SU-DHL-6 (cell line): ENCODE results near the gene SDK2.

Experiments used
- H2AFZ ChIP-seq: fragments of 200-600 bp; sonication (generic); 2 replicates; pipeline ENCODE4 v1.6.1; 2014; ENCODE audit warnings: low read depth, mild to moderate bottlenecking, moderate library complexity, mixed read lengths, antibody characterized with exemption, low read length; ENCODE audit not compliant: severe bottlenecking
- H3F3A ChIP-seq: fragments of 200-600 bp; shearing (Covaris generic); 2 replicates; pipeline ENCODE4 v1.6.0; 2016; ENCODE audit warnings: antibody characterized with exemption, mild to moderate bottlenecking; ENCODE audit not compliant: insufficient read depth
- H3K27ac ChIP-seq: fragments of 200-600 bp; sonication (generic); 2 replicates; pipeline ENCODE4 v1.5.1; 2016; ENCODE audit warnings: low read depth, mild to moderate bottlenecking, low read length, moderate library complexity, mixed read lengths
- H3K27me3 ChIP-seq: fragments of 200-600 bp; sonication (generic), shearing (Covaris generic); 2 replicates; pipeline ENCODE4 v1.6.0; 2014; ENCODE audit warnings: mild to moderate bottlenecking, low read length
- H3K36me3 ChIP-seq: fragments of 200-600 bp; sonication (generic); 2 replicates; pipeline ENCODE4 v1.6.1; 2014; ENCODE audit warnings: mild to moderate bottlenecking, low read length, mixed read lengths
- H3K4me2 ChIP-seq: fragments of 300-600, 200-600 bp; shearing (Covaris generic), sonication (generic); 2 replicates; pipeline ENCODE4 v1.6.0; 2014; ENCODE audit warnings: low read length, low read depth, mild to moderate bottlenecking; ENCODE audit not compliant: poor library complexity, severe bottlenecking
- H3K4me3 ChIP-seq: fragments of 200-600 bp; sonication (generic); 2 replicates; pipeline ENCODE4 v1.5.1; 2014; ENCODE audit warnings: antibody characterized with exemption, low read length, mild to moderate bottlenecking, mixed read lengths; ENCODE audit not compliant: insufficient read depth, poor library complexity, severe bottlenecking
- H3K79me2 ChIP-seq: fragments of 200-600 bp; sonication (generic); 2 replicates; pipeline ENCODE4 v1.6.1; 2014; ENCODE audit warnings: mild to moderate bottlenecking, low read length, moderate library complexity; ENCODE audit not compliant: insufficient read depth
- H3K9ac ChIP-seq: fragments of 200-600 bp; sonication (generic); 2 replicates; pipeline ENCODE4 v1.7.0; 2014; ENCODE audit warnings: mild to moderate bottlenecking, low read length
- H3K9me2 ChIP-seq: fragments of 200-600 bp; sonication (generic); replicated peaks from 2 replicates; pipeline ENCODE4 v1.6.1; 2014; ENCODE audit warnings: low read length; ENCODE audit not compliant: insufficient read depth
- H3K9me3 ChIP-seq: fragments of 200-600 bp; sonication (generic); 2 replicates; pipeline ENCODE4 v1.6.1; 2014; ENCODE audit warnings: low read length, mixed read lengths; ENCODE audit not compliant: insufficient read depth
- H4K20me1 ChIP-seq: fragments of 200-600 bp; sonication (generic); 2 replicates; pipeline ENCODE4 v1.6.1; 2014; ENCODE audit warnings: low read depth, mild to moderate bottlenecking, antibody characterized with exemption, low read length, moderate library complexity, mixed read lengths
- EZH2phosphoT487 ChIP-seq: fragments of 200-600 bp; sonication (generic), shearing (Covaris generic); conservative IDR thresholded peaks from 2 replicates; pipeline ENCODE4 v1.6.1; 2018; ENCODE audit warnings: mild to moderate bottlenecking, antibody characterized with exemption, low read length, moderate library complexity, mixed read lengths
- TF ChIP-seq, protein P1 (sequence below): fragments of 200-600 bp; sonication (generic); IDR thresholded peaks from one replicate; pipeline ENCODE4 v1.5.1; 2017; ENCODE audit warnings: antibody characterized with exemption, mild to moderate bottlenecking, low read length, moderate library complexity; ENCODE audit not compliant: insufficient read depth, poor library complexity, severe bottlenecking

Gene SDK2

DNA sequence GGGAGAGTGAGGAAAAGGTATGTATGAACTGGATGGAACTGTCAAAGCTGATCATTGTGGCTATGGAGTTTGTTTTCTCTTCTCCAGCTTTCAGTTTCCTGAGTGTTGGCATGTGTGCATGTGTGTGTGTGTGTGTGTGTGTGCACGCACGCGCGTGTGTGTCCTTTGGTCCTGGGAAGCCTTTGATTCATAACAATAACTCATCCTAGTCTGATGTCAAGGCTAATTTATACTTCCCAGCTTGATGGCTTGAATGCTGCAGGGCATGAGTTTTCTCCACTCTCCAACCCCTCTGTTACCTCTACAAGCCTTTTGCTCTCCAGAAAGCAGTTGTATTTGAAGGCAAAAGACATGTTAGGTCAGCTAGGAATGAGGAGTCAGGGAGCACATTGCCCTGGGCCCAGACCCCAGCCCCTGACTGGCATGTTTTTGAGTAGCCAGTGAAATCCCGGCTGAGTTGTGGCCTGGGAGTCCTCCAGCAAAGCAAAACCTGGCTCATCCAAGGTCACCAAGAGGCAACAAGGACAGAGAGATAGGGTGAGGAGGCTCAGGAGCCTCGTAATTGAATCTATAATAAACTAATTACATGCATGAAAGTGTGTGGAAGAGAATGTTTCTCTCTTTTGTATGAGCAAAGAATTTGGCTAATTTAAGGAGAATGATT is 323.5 kb downstream of the SDK2 start:
- Histone ChIP-seq H3K79me2 (no peaks in the 10 kb centered on the region), H3K9me2 (no peaks in the 10 kb centered on the region), H2AFZ (no peak overlapping the region), H3K4me3 (no peak overlapping the region), H3K4me2 (no peak overlapping the region), H3K9me3 (no peaks in the 10 kb centered on the region), H3K9ac (no peak overlapping the region), H3K27me3 (no peaks in the 10 kb centered on the region), H3K27ac (no peak overlapping the region), H4K20me1 (no peaks in the 10 kb centered on the region), H3F3A (no peaks in the 10 kb centered on the region), H3K36me3 (no peaks in the 10 kb centered on the region)
- no peak for TF ChIP-seq EZH2phosphoT487
- TF ChIP-seq, protein P1, sequence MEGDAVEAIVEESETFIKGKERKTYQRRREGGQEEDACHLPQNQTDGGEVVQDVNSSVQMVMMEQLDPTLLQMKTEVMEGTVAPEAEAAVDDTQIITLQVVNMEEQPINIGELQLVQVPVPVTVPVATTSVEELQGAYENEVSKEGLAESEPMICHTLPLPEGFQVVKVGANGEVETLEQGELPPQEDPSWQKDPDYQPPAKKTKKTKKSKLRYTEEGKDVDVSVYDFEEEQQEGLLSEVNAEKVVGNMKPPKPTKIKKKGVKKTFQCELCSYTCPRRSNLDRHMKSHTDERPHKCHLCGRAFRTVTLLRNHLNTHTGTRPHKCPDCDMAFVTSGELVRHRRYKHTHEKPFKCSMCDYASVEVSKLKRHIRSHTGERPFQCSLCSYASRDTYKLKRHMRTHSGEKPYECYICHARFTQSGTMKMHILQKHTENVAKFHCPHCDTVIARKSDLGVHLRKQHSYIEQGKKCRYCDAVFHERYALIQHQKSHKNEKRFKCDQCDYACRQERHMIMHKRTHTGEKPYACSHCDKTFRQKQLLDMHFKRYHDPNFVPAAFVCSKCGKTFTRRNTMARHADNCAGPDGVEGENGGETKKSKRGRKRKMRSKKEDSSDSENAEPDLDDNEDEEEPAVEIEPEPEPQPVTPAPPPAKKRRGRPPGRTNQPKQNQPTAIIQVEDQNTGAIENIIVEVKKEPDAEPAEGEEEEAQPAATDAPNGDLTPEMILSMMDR: no peak

DNA sequence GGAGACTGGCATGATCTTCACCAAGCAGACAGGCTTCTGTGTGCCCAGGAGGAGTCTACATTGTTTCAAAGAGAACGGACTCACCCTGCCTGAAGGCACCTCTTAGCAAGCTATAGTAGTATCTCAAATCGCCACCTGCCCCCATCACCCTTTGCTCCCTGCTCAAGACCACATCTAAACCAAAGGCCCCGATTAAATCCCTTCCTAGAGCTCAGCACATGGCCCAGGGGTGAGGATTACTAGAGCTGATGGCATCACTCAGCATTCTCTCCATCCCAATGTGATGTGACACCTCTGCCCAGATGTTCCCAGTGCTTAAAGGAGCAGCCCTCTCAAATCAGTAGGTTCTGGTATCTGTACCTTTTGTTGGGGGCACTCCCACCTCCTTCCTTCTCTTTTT is 324.5 kb downstream of the SDK2 start:
- no peaks in the 10 kb centered on the region for H4K20me1 ChIP-seq
- no peak overlapping the region for H2AFZ ChIP-seq
- H3K27ac ChIP-seq: no peak overlapping the region
- H3K4me2 ChIP-seq: no peak overlapping the region
- H3K4me3 ChIP-seq: no peak overlapping the region
- H3K9me2 ChIP-seq: no peaks in the 10 kb centered on the region
- H3K79me2 ChIP-seq: no peaks in the 10 kb centered on the region
- no peak for TF ChIP-seq EZH2phosphoT487
- TF ChIP-seq, protein P1: no peak
- H3F3A ChIP-seq: no peaks in the 10 kb centered on the region
- H3K36me3 ChIP-seq: no peaks in the 10 kb centered on the region
- no peaks in the 10 kb centered on the region for H3K9me3 ChIP-seq
- no peak overlapping the region for H3K9ac ChIP-seq
- no peaks in the 10 kb centered on the region for H3K27me3 ChIP-seq

DNA sequence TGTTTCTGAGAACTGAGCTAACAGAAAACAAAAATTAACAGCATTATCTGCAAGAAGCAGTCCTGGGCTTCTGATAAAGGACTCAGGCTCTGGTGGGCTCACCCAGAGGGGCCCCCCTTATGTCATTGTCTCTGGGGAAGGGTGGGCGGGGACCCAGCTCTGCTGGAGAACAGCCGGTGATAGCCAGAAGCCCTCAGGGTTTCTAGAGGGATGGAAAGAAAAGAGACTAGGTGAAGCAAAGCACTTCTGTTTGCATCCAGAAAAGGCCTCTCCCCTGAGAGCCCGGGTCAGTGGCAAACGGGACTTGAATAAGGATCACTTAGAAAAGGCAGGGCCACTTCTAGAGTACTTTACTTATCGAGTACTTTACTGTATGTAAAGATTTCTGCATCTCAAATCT is 325.4 kb downstream of the SDK2 start:
- H3K9me3 ChIP-seq: no peaks in the 10 kb centered on the region
- no peaks in the 10 kb centered on the region for H3F3A ChIP-seq
- no peak overlapping the region for H2AFZ ChIP-seq
- TF ChIP-seq EZH2phosphoT487: no peak
- TF ChIP-seq, protein P1: no peak
- no peaks in the 10 kb centered on the region for H4K20me1 ChIP-seq
- no peaks in the 10 kb centered on the region for H3K36me3 ChIP-seq
- H3K9ac ChIP-seq: no peak overlapping the region
- no peak overlapping the region for H3K27ac ChIP-seq
- no peaks in the 10 kb centered on the region for H3K9me2 ChIP-seq
- no peaks in the 10 kb centered on the region for H3K79me2 ChIP-seq
- no peak overlapping the region for H3K4me2 ChIP-seq
- H3K4me3 ChIP-seq: no peak overlapping the region
- H3K27me3 ChIP-seq: no peaks in the 10 kb centered on the region

DNA sequence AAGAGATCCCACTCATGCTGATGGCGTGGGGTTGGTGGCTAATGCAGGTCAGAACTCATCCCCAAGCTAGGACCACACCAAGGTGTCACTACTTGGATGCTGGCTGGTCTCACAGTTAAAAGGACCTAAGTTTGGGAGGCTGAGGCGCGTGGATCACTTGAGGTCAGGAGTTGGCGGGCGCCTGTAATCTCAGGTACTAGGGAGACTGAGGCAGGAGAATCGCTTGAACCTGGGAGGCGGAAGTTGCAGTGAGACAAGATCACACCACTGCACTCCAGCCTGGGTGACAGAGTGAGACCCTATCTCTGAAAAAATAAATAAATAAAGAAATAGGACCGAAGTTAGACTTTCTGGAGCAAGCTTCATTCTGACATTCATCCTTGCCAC is 325.8 kb downstream of the SDK2 start:
- Histone ChIP-seq H3K27me3 (no peaks in the 10 kb centered on the region), H3K9ac (no peak overlapping the region), H3K27ac (no peak overlapping the region), H4K20me1 (no peaks in the 10 kb centered on the region), H3K79me2 (no peaks in the 10 kb centered on the region), H3K9me3 (no peaks in the 10 kb centered on the region), H3K36me3 (no peaks in the 10 kb centered on the region), H3K9me2 (no peaks in the 10 kb centered on the region), H3K4me3 (no peak overlapping the region), H3F3A (no peaks in the 10 kb centered on the region), H3K4me2 (no peak overlapping the region), H2AFZ (no peak overlapping the region)
- TF ChIP-seq, protein P1: no peak
